Activated CD8-positive, alpha-beta memory T cell treated with anti-CD3 and anti-CD28 coated beads for 4 hours (primary cell): ENCODE results near the gene PLEKHN1.
"Not testable (repeated sequence)": the region's sequence is repeated elsewhere in the genome, so short reads cannot be mapped to it uniquely, and the experiment has no call there.

ENCODE experiments used
- DNase-seq, 2 donors: peaks; one replicate each; pipeline ENCODE4 v3.0.0-alpha.2; 2020; ENCODE audit warnings: low read depth in 2 of 2

The PLEKHN1 gene

DNA sequence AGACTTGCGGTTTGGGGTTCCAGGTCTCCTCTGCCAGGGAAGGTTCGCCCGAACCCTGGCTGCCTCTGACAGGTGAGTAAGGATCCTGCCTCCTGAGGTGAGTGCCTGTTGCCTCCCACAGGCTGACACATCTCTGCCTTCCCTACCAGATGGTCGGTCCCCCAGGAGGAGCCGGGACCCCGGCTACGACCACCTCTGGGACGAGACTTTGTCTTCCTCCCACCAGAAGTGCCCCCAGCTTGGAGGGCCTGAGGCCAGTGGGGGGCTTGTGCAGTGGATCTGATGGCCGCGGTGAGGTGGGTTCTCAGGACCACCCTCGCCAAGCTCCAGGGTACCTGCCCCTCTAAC lies 8.0 kb downstream of the PLEKHN1 start:
- no peak for DNase-seq

DNA sequence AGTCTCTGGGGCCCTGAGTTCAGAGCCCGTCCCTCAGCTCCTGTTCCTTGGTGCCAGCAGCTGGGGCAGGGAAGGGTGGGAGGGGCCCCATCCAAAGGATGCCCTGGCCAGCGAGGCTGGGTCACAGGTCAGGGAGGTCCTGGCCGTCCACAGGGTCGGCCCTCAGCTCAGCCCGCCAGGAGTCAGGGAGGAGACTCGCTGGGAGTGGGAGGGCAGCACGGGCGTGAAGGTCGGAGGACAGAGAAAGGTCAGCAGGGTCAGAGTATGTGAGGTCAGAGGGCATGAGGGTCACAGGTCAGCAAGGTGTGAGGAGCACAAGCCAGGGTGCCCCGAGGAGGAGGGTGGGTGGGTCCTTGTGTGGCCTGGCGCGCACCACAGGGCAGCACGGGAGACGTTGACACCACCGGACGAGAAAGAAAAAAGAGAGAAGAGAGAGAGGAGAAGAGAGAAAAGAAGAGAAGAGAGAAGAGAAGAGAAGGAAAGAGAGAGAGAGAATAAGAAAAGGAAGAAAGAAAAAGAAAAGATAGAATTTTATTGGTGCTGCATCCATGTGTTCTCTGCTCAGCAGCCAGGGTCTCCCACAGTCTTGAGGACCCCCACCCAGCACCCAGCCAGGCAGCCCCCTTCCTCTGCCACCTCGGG lies 8.5 kb downstream of the PLEKHN1 start:
- no peak for DNase-seq

DNA sequence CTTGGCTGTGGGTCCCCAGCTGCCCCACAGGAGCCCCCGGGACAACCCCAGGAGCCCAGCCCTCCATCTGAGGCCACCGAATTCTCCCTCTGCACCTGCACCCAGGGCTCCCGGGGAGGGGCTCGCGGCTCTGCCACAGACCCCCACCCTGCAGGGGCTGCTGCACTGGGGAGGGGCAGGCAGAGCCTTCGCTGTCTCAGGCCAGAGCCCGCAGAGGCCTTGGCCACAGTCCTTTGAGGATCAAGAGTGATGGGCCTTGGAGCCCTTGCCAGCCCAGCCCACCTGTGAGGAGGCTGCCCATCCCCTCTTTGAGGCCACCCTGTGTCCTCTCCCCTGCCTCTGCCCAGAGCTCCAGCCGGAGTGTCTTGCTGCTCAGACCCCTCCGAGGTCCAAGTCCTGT lies 9.1 kb downstream of the PLEKHN1 start:
- DNase-seq, result no peak

DNA sequence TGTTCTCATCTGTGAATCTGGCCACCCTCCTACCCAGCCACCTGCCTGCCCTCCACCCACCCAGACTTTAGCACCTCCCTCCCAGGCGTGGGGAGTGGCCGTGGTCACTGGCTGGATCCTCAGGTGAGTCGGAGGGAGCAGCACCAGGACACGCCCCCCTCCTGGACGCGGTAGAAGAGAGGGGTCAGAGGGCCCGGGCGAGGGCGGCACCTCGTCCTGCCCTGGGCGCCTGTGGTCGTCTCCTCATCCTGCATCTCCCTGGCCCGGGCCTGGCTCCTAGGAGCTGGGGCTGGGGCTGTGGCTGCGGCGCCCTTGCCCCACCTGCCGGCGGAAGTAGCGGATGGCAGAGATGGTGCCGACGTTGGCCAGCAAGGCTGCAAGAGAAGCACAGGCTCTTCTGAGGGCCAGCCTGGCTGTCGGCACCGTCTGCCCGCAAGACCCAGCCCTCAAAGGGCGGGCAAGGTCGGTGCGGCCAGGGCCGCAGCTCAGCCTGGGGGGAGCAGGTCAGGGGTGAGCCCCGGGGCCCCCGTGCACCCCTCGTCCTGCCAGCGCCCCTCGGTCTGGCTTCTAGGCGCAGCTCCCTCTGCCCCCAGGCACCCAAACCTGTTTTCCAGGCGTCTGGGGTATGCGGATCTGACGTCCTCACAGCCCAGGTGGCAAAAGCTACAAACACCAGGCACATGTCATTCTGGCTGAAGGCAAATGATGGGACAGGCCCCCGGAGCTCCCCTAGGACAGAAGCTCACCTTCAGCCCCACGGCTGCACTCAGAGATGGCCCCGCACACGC lies 9.8 kb downstream of the PLEKHN1 start:
- DNase-seq, result no peak

DNA sequence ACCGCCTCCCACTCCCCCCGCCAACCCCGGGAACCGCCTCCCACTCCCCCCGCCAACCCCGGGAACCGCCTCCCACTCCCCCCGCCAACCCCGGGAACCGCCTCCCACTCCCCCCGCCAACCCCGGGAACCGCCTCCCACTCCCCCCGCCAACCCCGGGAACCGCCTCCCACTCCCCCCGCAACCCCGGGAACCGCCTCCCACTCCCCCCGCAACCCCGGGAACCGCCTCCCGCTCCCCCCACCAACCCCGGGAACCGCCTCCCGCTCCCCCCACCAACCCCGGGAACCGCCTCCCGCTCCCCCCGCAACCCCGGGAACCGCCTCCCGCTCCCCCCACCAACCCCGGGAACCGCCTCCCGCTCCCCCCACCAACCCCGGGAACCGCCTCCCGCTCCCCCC lies 10.5 kb downstream of the PLEKHN1 start:
- not testable (repeated sequence) for DNase-seq

DNA sequence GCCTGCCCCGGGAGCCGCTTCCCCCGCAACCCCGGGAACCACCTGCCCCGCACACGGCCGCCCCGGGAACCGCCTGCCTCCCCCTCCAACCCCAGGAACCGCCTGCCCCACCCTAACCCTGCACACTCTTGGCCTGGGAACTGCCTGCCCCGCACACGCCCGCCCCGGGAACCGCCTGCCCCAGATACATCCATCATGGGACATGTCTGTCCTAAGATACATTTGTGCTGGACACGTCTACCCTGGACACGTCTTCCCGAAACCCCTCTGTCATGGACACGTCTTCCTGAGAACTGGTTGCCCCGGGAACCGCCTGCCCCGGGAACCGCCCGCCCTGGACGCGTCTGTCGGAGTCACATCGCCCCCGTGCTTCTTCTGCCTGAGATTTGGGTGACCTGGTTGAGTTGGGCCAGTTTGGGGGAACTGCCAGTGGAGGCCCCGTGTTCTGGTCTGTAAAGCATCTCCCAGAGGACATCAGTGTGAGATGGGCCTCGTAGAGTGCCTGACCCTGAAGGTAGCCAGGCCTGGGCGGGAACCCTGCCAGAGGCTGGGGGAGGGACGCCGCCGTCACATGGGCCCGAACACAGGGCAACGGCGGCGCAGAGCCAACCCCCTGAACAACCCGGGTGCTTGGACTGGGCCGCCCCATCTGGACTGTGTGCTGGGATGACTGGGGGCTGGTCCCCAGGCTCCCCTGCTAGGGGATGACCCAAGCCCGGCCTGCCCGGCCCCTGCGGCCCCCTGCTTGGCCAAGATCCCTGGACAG lies 12.0 kb downstream of the PLEKHN1 start:
- DNase-seq, result no peak

DNA sequence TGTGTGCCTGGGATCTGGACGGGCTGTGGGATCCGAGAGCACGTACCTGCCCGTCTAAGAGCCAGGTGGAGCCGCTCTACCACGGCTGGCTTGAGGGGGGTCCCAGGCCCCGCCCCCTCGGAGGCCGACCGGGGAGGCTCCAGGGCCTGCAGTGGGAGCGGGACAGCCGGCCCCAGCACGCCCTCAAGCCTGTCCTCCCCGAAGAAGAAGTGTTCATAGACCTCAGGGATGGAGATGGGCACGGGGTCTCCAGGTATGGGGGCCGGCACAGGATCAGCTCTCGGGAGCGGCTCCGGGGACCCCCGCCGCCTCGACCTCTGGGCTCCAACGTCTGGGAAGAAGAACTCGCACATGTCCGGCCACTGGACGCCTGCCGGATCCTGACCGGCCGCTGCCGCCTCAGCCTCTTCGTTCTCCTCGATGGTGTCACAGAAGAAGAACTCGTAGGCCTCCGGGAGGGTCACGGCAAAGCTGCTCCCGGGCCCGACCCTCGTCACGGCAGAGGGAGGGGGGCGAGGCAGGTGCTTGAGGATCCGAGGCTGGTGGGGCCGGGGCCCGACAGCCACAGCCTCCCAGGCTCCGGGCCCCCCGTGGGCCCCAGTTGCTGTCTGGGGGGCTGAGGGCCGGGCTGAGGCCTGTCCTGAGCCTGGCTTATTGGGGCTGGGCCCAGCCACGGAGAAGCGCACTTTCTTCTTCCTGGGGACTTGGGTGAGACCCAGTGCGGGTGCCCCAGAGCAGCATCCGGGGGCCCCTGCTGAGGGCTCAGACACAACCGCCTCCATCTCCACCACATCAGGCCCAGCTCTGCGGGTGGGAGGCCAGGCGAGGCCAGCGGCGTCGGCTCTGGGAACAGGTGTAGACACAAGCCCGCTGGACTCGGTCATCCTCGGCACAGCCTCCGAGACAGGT lies 12.8 kb downstream of the PLEKHN1 start:
- DNase-seq, result no peak

DNA sequence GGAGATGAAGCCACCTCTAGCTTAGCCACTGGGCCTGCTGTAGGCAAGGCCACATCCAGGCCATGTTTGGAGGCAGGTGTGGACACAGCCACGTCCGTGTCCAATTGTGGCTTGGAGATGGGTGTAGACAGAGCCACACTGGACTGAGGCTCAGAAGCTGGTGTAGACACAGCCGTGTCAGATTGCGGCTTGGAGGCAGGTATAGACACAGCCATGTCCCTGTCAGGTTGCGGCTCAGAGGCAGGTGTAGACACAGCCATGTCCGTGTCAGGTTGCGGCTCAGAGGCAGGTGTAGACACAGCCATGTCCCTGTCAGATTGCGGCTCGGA lies 13.4 kb downstream of the PLEKHN1 start:
- no peak for DNase-seq

DNA sequence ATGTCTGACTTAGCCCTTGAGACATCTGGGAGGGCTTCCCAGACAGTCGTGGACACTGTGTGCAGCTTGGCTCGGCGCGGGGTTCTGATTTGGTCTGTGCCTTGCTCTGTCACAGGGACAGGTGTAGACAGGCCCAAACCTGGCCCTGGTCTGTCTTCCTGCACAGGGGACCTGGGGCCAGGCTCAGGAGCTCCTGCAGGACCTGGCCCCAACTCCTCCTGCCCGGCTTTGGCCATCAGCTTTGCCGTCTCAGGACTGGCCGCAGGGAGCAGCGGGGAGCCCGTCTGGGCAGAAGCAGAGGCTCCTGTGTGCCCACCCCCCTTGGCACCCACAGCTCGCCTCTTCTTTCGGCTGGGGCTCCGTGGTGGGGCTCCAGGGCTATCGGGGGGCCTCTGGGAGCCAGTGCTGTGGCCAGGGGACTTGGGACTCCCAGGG lies 13.9 kb downstream of the PLEKHN1 start:
- no peak for DNase-seq

DNA sequence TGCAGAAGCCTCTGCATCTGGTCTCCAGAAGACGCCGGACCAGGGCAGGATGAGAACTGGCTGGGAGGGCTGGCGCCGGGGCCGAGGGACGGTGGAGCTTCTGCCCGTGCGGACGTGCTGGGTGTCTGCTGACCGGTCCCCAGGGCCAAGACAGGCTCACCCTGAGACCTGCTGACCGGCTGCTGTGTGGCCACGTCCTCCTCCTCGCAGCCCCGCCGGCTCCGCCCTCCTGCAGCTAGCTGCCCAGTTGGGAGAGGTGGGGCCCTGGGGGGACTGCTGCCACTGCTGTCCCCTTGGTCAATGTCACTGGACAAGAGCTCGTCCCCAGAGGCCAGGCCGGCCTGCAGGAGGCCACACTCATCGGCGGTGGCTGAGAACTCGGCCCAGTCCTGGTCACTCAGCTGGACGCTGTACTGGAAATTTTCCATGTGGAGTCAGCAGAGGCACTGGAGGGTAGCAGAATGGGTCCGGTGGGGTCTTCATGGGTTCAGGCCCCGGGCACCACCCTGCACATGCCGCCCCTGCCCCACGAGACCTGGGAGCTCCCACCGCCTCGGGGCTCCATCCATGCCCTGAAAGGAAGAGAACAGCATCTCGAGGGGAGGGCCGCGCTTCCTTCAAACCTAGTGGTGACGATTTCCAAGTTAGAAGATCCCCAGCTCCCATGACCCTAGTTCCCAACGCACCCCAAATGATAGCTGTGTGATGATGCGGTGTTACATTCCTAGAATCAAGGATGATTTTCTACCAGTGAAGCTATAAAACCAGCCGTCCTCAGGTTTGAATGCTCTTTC lies 14.5 kb downstream of the PLEKHN1 start:
- no peak for DNase-seq

DNA sequence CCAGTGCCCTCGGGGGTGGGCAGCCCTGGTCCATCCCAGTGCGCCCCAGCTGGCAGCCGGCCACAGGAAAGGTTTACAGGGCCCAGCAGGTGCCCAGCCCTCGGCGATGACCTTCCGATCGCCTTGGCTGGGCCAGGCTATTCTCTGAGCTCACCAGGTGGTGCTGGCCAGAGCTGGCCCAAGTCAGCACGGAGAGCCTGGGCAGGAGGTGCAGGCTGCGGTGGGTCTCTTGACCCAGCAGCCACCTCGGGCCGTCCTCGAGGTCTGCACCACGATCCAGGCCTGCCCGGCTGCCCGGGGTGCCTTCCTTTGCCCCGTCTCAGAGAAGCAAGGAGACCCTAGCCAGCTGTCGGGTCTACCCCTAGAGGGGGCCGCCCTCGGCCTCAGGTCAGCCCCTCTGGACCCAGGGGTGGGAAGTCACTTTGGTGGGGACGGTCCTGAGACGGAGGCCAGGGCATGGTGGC lies 15.2 kb downstream of the PLEKHN1 start:
- DNase-seq, result no peak

DNA sequence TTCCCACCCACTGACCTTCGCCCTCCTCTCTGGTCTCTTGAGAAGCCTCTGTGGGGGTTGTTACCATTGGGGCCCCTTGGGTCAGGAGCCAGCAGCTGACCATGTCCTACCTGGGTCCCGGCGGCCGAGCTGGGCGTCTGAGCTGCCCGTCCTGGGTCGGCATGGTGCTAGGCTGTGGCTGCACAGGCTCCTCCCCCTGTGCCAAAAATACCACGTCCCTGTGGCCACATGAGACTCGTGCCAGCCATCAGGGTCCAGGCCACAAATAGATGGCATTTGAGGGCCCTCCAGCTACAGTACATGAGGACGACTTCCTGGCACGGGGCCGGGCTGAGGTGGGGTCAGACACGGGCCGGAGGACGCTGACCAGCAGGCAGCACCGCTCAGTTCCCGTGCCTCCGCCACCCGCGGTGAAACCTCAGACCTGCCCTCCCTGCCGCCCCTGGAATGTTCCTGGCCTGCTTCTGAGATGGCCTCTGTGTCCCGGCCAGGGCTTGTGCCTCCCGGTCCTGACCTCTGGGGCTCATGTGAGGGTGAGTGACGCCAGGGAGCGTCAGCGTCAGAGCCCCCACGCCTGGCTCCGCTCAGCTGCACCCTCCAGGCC lies 15.8 kb downstream of the PLEKHN1 start, which contains the start of gene PERM1:
Gene PERM1 (minus strand): TSS at position 139 of the 604 bp plus-strand sequence. CDS start 1,064 bp downstream, outside the sequence.
- DNase-seq, result no peak

DNA sequence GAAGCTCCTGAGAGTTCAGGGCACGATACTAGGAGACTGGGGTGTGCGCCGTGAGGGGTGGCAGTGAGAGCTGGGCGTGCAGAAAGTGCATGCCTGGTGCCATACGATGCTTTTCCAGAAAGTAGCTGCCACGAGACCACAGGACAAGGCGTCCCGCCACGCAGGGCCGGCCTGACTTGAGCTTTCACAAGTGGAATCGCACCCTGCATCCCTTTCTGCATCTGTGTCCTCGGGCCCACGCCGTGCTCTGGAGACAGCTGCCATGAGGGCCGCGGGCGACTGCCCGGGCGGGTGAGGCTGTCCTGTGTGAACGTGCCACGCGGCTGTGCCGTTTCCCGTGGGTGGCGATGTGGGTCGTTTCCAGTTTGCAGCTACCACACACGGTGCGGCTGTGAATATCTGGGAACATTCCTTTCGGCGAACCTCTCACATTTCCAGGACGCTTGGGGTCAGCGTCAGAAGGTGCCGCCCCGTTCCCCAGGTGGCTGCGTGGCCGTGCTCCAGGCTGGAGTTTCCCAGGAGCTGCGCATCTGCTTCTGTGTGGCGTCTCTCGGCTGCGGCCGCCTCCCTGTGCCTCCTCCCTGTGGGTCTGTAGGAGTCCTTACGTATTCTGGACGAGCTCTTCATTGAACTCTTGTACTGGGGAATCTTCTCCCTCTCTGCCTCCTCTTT lies 16.6 kb downstream of the PLEKHN1 start:
- DNase-seq, result no peak

DNA sequence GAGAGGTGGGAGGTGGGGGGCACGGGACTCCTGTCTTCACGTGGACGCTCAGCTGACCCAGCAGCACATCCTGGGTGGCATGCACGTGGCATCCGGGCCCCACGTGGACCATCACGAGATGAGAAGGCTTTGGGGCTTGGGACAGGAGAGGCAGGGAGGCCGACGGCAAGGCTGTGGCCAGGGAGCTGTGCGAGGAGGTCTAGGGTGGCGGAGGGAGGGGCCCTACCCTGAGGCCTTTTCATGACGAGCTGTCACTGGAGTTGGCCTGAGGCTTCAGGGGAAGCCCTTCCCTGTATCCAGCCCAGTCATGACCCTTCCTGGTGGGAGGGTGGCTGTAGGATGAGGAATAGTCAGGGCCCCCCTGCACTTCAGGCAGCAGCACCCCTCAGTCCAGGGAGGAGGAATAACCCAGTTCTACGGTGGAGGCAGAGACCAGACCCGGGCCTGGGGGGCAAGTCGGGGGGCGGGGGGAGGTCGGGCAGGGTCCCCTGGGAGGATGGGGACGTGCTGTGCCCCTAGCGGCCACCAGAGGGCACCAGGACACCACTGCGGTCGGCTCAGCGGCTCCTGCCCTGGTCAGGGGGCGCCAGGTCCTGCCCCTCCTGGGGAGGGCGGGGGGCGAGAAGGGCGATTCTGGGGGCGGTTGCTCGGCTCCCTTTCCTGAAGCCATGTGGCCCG lies 17.7 kb downstream of the PLEKHN1 start:
- DNase-seq, result no peak

DNA sequence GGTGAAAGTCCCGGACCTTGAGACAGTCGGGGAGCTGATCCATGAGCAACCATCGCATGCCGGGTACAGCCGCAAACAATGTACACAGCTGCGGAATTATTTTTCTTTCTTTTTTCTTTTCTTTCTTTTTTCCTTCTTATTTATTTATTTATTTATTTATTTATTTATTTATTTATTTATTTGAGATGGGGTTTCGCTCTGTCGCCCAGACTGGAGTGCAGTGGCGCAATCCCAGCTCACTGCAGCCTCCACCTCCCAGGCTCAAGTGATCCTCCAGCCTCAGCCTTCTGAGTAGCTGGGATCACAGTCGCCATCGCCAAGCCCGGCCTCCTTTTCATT lies 18.2 kb downstream of the PLEKHN1 start:
- DNase-seq, result no peak

DNA sequence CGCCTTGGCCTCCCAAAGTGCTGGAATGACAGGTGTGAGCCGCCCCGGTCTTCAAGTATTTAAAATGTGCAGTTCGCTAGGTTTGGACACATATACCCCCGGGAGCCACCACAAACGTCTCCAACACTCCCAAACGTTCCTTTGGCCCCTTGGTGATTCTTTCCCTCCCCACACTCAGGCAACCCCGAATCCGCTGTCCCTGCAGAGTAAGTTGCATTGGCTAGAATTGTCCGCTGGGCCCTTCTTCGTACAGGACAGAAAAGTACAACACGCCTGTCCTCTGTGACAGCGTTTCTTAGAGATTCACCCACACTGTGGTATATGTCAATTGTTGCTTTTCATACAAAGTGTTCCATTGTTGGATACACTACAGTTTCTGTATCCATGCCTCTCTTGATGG lies 18.8 kb downstream of the PLEKHN1 start:
- no peak for DNase-seq

DNA sequence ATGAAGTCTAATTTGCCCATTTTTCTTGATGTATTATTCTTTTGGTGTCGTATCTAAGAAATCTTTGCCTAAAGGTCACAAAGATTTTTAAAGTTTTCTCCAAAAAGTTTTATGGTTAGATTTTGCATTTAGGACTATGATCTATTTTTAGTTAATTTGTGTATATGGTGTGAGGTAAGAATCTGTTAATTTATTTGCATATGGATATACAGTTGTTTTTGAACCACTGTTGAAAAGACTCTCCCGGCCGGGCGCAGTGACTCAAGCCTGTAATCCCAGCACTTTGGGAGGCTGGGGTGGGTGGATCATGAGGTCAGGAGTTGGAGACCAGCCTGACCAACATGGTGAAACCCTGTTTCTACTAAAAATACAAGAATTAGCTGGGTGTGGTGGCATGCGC lies 21.8 kb downstream of the PLEKHN1 start:
- not testable (repeated sequence) for DNase-seq

DNA sequence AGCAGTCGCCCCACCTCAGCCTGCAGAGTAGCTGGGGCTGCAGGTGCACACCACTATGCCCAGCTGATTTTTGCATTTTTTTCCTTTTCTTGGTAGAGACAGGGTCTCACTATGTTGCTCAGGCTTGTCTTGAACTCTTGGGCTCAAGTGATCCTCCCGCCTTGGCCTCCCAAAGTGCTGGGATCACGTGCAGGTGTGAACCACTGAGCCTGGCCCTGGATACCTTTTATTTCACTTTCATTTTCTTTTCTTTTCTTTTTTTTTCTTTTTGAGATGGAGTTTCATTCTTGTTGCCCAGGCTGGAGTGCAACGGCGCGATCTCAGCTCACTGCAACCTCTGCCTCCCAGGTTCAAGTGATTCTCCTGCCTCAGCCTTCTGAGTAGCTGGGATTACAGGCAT lies 25.0 kb downstream of the PLEKHN1 start:
- DNase-seq, result not testable (repeated sequence)

DNA sequence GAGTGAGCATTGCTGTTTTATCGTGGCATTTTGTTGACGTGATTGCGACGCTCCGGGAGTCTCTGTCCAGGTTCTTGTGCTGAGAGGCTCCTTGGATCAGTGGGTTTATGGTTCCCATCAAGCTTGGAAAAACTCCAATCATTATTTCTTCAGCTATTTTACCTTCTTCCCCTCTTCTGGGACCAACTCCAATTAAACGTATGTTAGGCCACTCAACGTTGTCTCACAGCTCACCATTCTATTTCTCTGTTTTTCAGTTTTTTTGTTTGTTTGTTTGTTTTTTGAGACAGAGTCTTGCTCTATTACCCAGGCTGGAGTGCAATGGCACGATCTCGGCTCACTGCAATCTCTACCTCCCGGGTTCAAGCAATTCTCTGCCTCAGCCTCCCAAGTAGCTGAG lies 25.6 kb downstream of the PLEKHN1 start:
- DNase-seq, result no peak
